Activated CD8-positive, alpha-beta memory T cell treated with anti-CD3 and anti-CD28 coated beads, Interleukin-2, amount 50 U/mL, for 4 hours (primary cell): ENCODE data around the gene PTPRT.

Experiments used
- DNase-seq: peaks from one replicate; pipeline ENCODE4 v3.0.0-alpha.2; 2020

The PTPRT gene

GRCh38 chr20:42352096-42352495 is 837.6 kb downstream of the PTPRT start:
- DNase-seq: no peak

GRCh38 chr20:42350521-42350920 is 839.2 kb downstream of the PTPRT start:
- DNase-seq: no peak

- DNase-seq: no peak
These were observed 843.2 kb downstream of the PTPRT start for GRCh38 chr20:42346189-42347170.

GRCh38 chr20:42341654-42342053 is 848.1 kb downstream of the PTPRT start:
- no peak for DNase-seq

GRCh38 chr20:42340368-42340767 is 849.3 kb downstream of the PTPRT start:
- DNase-seq: no peak

- no peak for DNase-seq
These were observed 851.2 kb downstream of the PTPRT start for GRCh38 chr20:42338294-42339201.

- no peak for DNase-seq
These were observed 853.1 kb downstream of the PTPRT start for GRCh38 chr20:42336576-42336975.

GRCh38 chr20:42319252-42320013 is 870.3 kb downstream of the PTPRT start:
- DNase-seq: no peak

GRCh38 chr20:42313704-42314103 is 876.0 kb downstream of the PTPRT start:
- DNase-seq: no peak

- no peak for DNase-seq
These were observed 880.7 kb downstream of the PTPRT start for GRCh38 chr20:42309050-42309449.

GRCh38 chr20:42308171-42308570 is 881.5 kb downstream of the PTPRT start:
- DNase-seq: no peak

GRCh38 chr20:42295592-42295991 is 894.1 kb downstream of the PTPRT start:
- no peak for DNase-seq

- no peak for DNase-seq
These were observed 894.7 kb downstream of the PTPRT start for GRCh38 chr20:42294976-42295375.

GRCh38 chr20:42281801-42282200 is 907.9 kb downstream of the PTPRT start:
- no peak for DNase-seq

GRCh38 chr20:42276718-42277602 is 912.7 kb downstream of the PTPRT start:
- no peak for DNase-seq

- no peak for DNase-seq
These were observed 914.7 kb downstream of the PTPRT start for GRCh38 chr20:42274986-42275385.

GRCh38 chr20:42272516-42272915 is 917.2 kb downstream of the PTPRT start:
- no peak for DNase-seq

GRCh38 chr20:42270539-42270938 is 919.2 kb downstream of the PTPRT start:
- DNase-seq: no peak

GRCh38 chr20:42267793-42268384 is 921.8 kb downstream of the PTPRT start:
- no peak for DNase-seq

- DNase-seq: no peak
These were observed 927.9 kb downstream of the PTPRT start for GRCh38 chr20:42261766-42262270.

GRCh38 chr20:42260184-42260583 is 929.5 kb downstream of the PTPRT start:
- no peak for DNase-seq
